Measurements from ENCODE around the gene ATCAY.
"Not testable (repeated sequence)": the region's sequence is repeated elsewhere in the genome, so short reads cannot be mapped to it uniquely, and the experiment has no call there.

GRCh38 chr19:3947316-3947933 lies 66.9 kb downstream of the ATCAY start:
- not testable (repeated sequence) for TF ChIP-seq EZH2phosphoT487 (IDR thresholded peaks at IDR 0.05; ENCODE audit: borderline replicate concordance, low read depth, low read length); CTCF (conservative IDR thresholded peaks at IDR 0.05; ENCODE audit: low read length)

Data from OCI-LY7 (cell line).